Ovary (tissue), 10 donors: ENCODE data around the gene APOLD1. TPM values are rescaled to one million over a fixed set of nuclear protein-coding genes. Genes with fewer than 3 reads are reported as not detected.
"Not testable (repeated sequence)": the region's sequence is repeated elsewhere in the genome, so short reads cannot be mapped to it uniquely, and the experiment has no call there.

Source experiments
- DNase-seq, 5 donors: peaks; one replicate each; pipeline ENCODE4 v3.0.0-alpha.2; 2019 to 2020
- H3K27ac ChIP-seq, 2 donors: fragments of 200-600 bp; one replicate each; pipeline versions ENCODE4 v1.5.1 to v1.8.0; 2019 to 2022
- H3K27me3 ChIP-seq: fragments of 200-600 bp; one replicate; pipeline ENCODE4 v1.8.0; 2022
- H3K36me3 ChIP-seq: fragments of 200-600 bp; sonication (generic); one replicate; pipeline ENCODE4 v1.5.1; 2019
- H3K4me1 ChIP-seq: one replicate; pipeline ENCODE4 v1.8.1; 2013; ENCODE audit warnings: mild to moderate bottlenecking, moderate library complexity; ENCODE audit not compliant: insufficient read depth
- H3K4me3 ChIP-seq: fragments of 200-600 bp; sonication (generic); one replicate; pipeline ENCODE4 v1.5.1; 2017
- H3K9me3 ChIP-seq, 2 donors: fragments of 200-600 bp in 1 of 2; sonication (generic) in 1 of 2; one replicate each; pipeline versions ENCODE4 v1.5.1 to v1.8.1; 2013 to 2019; ENCODE audit warnings: mild to moderate bottlenecking in 1 of 2, moderate library complexity in 1 of 2
- CTCF ChIP-seq, 3 donors: fragments of 450-650 bp in 2 of 3; fragments of 200-600 bp in 1 of 3; IDR thresholded peaks; one replicate each; pipeline versions ENCODE4 v1.5.1 to v1.8.0; 2016 to 2022; ENCODE audit warnings: antibody characterized with exemption in 3 of 3, mild to moderate bottlenecking in 1 of 3
- EP300 ChIP-seq: sonication (generic); formaldehyde crosslinking; IDR thresholded peaks from one replicate; pipeline ENCODE4 v1.6.1; 2017; ENCODE audit warnings: antibody characterized with exemption
- POLR2A ChIP-seq: fragments of 450-650 bp; IDR thresholded peaks from one replicate; pipeline ENCODE4 v1.6.1; 2017; ENCODE audit warnings: antibody characterized with exemption, mild to moderate bottlenecking, moderate library complexity
- WGBS, 3 donors: extraction: QIAGEN DNeasy Blood & Tissue Kit in 1 of 3; methylation state at CpG; one replicate each; pipeline versions ENCODE4 v1.1.5 to v1.1.7; 2013 to 2017; 5-methylcytosine and 5-hydroxymethylcytosine counted together
- intact Hi-C, 4 donors: fragments of 100-400 bp; cut with DNase I; formaldehyde crosslinking; loops; one replicate each; pipeline versions ENCODE4 v1.11.0 to v1.15.1; 2022 to 2023
- long read RNA-seq, 3 donors: library from polyadenylated mRNA in 2 of 3; unstranded in 2 of 3; transcript quantifications; one replicate each; pipeline ENCODE4 v2.0.0 and lab custom pipeline, GENCODE V29; 2021 to 2026
- polyA plus RNA-seq, 2 donors: library from polyadenylated mRNA; stranded (reverse); fragments of 200-250 nt in 1 of 2; fragments of 350-450 nt in 1 of 2; fragmentation: Illumina TruSeq in 1 of 2; extraction: RNeasy Lipid Tissue Mini Kit (QIAGEN cat#74804) in 1 of 2; gene quantifications; one replicate each; pipeline ENCODE4 v1.2.3, GENCODE V29; 2013 to 2014
- total RNA-seq, 7 donors: library from RNA; depleted of rRNA in 2 of 7; stranded (reverse); fragments of >200 nt in 2 of 7; fragmentation: NEBNext Ultra II Directional in 3 of 7; extraction: Animal tissue kit (Norgen Biotek cat#: 25700) in 3 of 7; gene quantifications; one replicate each; pipeline versions ENCODE4 v1.1.0 to v1.2.4, GENCODE V29; 2016 to 2023
- donor health status: DM: no; HTN: no; CAD: no; lungs with moderate emphysema.
- donor health status: DM: no; HTN: no; CAD: no.
- donor health status: Bipolar disorder and iron deficiency.
- donor health status: DM: yes; HTN: yes; CAD: no.
- donor health status: DM: no; HTN: no; CAD: no.
- donor health status: DM: yes; HTN: yes; CAD: no.

APOLD1 gene
- total RNA-seq (10 to 100 TPM in 4 of 7 donors, 1 to 10 TPM in 3; 2.7 to 20.7 (median 10.0) TPM), polyA plus RNA-seq (1 to 10 TPM; 6.1 to 7.3 TPM)
- long read RNA-seq, donor 1, full-length matches to known transcripts, result 1 of 14 reads
- long read RNA-seq, donor 1, partial matches to known transcripts, result 5 of 14 reads
- long read RNA-seq, donor 1, other reads (novel, unspliced or antisense), result 8 of 14 reads
- long read RNA-seq, donor 2, result 0 reads
- long read RNA-seq, donor 3, full-length matches to known transcripts, result 3 of 16 reads
- long read RNA-seq, donor 3, partial matches to known transcripts, result 3 of 16 reads
- long read RNA-seq, donor 3, other reads (novel, unspliced or antisense), result 10 of 16 reads

DNA sequence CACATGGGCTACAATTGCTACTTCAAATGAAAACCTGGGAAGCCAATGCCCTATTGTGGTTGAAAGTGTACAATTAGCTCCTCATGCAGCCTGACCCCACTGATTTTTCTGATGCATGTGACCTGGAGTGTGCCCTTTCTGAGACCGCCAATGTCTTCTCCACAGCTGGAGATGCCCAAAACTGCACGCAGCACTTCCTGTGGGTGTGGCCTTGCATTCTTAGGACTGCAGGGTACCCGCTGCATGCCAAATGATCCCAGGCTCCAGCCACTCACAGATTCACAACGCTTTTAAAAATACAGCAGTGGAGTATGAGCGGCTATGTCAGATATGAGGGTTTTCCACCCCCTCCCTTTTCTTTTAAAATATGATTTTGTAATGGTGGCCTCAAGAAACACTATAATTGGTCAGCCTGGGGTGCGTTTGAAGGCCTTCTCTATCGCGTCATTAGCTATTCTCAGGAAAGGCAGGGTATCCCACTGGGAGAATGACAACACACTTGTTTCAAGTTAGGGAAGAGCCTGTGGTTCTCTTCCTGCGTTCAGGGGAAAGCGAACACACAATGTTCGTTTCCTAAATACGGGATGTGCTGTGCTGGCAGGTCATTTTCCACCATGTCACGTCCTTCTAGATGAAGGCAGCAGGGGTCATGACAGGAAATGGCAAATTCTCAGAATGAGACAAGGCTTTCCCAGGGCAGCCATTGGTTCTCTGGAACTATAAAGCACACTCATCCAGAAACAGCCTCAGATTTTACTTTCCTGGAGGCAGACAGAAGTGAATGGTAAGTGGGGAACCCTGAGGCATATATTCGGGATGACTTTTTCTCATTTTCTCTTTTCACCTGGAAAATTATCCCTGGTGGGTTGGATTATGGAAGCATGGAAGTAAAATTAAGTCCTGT is at the start of gene APOLD1:
Gene APOLD1 (plus strand): TSS at position 749 of the 904 bp plus-strand sequence. CDS start 33 bp downstream, at position 782.
- DNase-seq, result peak in 1 of 5 donors; percentile 45
- peaks cover 10% of the 10 kb centered on the region for H3K4me1 ChIP-seq
- H3K36me3 ChIP-seq, result no peaks in the 10 kb centered on the region
- peak within 1 kb of the TSS; percentile 86 to 95 for H3K27ac ChIP-seq
- WGBS, 3 donors, result 78 to 85% (median 82%) methylated on average over 14 of the region's 14 CpGs
- peak within 1 kb of the TSS; percentile 61 for H3K4me3 ChIP-seq
- no peaks in the 10 kb centered on the region for H3K9me3 ChIP-seq
- intact Hi-C loops, result loop anchor here in 1 of 4 donors (5.0 kb wide), 1 partner anchor 58 kb away; no protein-coding TSS in a partner anchor
- TF ChIP-seq EP300, result peak; percentile 98
- peak; percentile 15 for TF ChIP-seq POLR2A
- no peak for TF ChIP-seq CTCF (IDR thresholded peaks at IDR 0.05)
- no peaks in the 10 kb centered on the region for H3K27me3 ChIP-seq

GRCh38 chr12:12736759-12737676 is 48.4 kb upstream of the APOLD1 start:
- intact Hi-C loops, result no loop called here
- Histone ChIP-seq H3K4me1 (peaks cover 13% of the 10 kb centered on the region), H3K27ac (peak overlapping the region in 1 of 2 donors; percentile 0), H3K27me3 (no peaks in the 10 kb centered on the region), H3K4me3 (no peak overlapping the region), H3K36me3 (no peaks in the 10 kb centered on the region), H3K9me3 (no peaks in the 10 kb centered on the region)
- TF ChIP-seq POLR2A (no peak), CTCF (IDR thresholded peaks at IDR 0.05) (peak in 2 of 3 donors; percentile 45)
- DNase-seq, result no peak
- WGBS, 3 donors, result 38 to 43% (median 42%) methylated on average over 9 of the region's 9 CpGs

DNA sequence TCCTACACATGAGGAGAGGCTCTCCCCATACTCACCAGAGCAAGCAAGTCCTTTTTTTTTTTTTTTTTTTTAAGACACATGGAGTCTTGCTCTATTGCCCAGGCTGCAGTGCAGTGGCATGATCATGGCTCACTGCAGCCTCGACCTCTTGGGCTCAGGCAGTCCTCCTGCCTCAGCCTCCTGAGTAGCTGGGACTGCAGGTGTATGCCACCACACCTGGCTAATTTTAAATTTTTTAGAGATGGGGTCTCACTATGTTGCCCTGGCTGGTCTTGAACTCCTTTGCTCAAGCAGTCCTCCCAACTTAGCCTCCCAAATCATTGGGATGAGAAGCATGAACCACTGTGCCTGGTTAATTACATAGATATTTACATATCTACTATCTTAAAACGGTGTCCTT is 47.3 kb upstream of the APOLD1 start:
- WGBS, 3 donors, result 79 to 83% (median 81%) methylated on average over 2 of the region's 2 CpGs
- H3K27me3 ChIP-seq, H3K9me3 ChIP-seq, H3K27ac ChIP-seq, intact Hi-C loops, H3K4me3 ChIP-seq, H3K36me3 ChIP-seq, DNase-seq: not testable (repeated sequence)
- peaks cover 13% of the 10 kb centered on the region for H3K4me1 ChIP-seq

DNA sequence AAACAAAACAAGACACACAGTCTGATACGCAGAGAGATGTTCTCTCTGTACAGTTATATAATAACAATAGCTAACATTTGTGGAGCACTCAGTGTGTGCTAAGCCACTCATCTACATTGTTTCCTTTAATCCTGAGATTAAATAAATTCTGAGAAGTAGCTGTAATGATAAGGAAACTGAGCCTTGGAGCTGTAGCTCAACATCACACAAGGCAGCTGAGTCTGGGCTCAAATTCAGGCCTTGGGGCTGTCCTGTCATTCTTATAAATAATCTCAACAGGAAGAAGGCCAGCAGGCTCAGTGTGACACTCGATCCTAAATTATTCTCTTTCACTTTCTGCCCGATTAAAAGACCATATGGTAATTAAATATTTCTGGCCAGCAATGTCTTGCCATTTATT is 43.8 kb upstream of the APOLD1 start:
- intact Hi-C loops, result no loop called here
- TF ChIP-seq CTCF (IDR thresholded peaks at IDR 0.05) (no peak), POLR2A (no peak), EP300 (no peak)
- H3K4me3 ChIP-seq, result no peak overlapping the region
- 7 to 14% (median 9%) methylated on average over 3 of the region's 3 CpGs for WGBS, 3 donors
- peak overlapping the region in 1 of 2 donors; percentile 28 for H3K27ac ChIP-seq
- no peaks in the 10 kb centered on the region for H3K27me3 ChIP-seq
- DNase-seq, result no peak
- H3K36me3 ChIP-seq, result no peaks in the 10 kb centered on the region
- no peaks in the 10 kb centered on the region for H3K9me3 ChIP-seq
- peaks cover 2% of the 10 kb centered on the region for H3K4me1 ChIP-seq
